Measurements from ENCODE around the gene LPAR2. TPM values are rescaled to one million over a fixed set of nuclear protein-coding genes. Genes with fewer than 3 reads are reported as not detected.

Gene LPAR2
- total RNA-seq, 1 experiment from 2014 or later = 26.6 TPM

DNA sequence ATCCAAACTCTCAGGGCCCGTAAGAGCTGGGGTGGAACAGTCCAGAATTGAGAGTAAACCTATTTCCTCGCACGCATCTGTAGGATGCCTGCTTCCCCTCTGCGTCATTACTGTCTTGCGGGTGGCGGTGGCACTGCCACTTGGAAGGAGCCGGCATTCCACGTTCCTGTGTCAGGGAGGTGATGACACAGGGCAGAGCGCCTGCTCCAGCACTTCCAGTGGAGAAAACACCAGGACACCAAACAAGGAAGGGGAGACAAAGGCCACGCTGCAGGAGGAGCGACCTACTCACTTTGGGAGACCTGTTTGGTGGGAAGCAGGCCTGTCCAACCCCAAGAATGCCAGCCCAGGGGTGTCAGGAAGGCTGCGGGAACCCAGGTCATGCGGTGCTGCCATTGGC is 46.6 kb downstream of the LPAR2 start:
- CTCF ChIA-PET = no interaction called here

DNA sequence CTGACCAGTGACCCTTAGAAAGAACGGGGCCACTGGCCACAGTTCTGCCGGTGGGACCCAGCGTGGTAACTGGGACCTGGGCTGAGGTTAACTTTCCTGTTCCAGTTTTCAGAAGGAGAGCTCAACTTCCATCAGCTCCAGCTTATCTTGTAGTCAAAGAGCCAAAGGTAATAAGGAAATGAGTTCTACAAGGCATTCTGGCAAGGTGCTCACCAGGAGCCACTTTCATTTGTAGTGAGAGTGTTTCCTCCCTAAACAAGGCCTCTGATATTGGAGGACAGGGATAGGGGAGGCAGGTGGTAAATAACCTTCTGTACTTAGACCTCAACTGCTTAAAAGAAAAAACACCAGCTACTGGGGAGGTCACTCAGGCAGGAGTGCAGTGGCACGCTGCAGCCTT is 47.6 kb downstream of the LPAR2 start:
- CTCF ChIA-PET = no interaction called here
- H3K27me3 ChIP-seq (ENCODE audit: low read length) = no peaks in the 10 kb centered on the region
- BruUV-seq (replicated peaks) = no TSS peak
- no peaks in the 10 kb centered on the region for H3F3A ChIP-seq (ENCODE audit: low read length, unreplicated experiment)
- no peaks in the 10 kb centered on the region for H3K9me3 ChIP-seq (ENCODE audit: low read length)
- H3K9me2 ChIP-seq (replicated peaks; ENCODE audit: low read length) = no peaks in the 10 kb centered on the region
- DNase-seq (no peak), ATAC-seq (no peak)
- POLR2A ChIA-PET (ENCODE audit: unreplicated experiment) = no interaction called here
- no peak overlapping the region for H2AFZ ChIP-seq (ENCODE audit: low read length)
- H4K20me1 ChIP-seq (ENCODE audit: low read length) = no peaks in the 10 kb centered on the region
- H3K4me1 ChIP-seq (ENCODE audit: insufficient read depth, low read length) = no peaks in the 10 kb centered on the region; the same call in 1 of the 2 replicates
- no peak overlapping the region for H3K4me3 ChIP-seq (ENCODE audit: low read length)
- H3K27ac ChIP-seq (ENCODE audit: low read length) = no peak overlapping the region
- H3K4me2 ChIP-seq (ENCODE audit: low read length) = no peak overlapping the region
- H3K36me3 ChIP-seq (ENCODE audit: low read depth, low read length) = no peaks in the 10 kb centered on the region
- intact Hi-C loops (cut with micrococcal nuclease) = no loop called here
- no peaks in the 10 kb centered on the region for H3K79me2 ChIP-seq (ENCODE audit: low read length)
- no peak overlapping the region for H3K9ac ChIP-seq (ENCODE audit: low read length)
- TF ChIP-seq EZH2phosphoT487 (IDR thresholded peaks at IDR 0.05; ENCODE audit: borderline replicate concordance, low read length) = no peak
- TF ChIP-seq EZH2 (IDR thresholded peaks at IDR 0.05; ENCODE audit: low read length, unreplicated experiment) = no peak
- TF ChIP-seq, protein P1, sequence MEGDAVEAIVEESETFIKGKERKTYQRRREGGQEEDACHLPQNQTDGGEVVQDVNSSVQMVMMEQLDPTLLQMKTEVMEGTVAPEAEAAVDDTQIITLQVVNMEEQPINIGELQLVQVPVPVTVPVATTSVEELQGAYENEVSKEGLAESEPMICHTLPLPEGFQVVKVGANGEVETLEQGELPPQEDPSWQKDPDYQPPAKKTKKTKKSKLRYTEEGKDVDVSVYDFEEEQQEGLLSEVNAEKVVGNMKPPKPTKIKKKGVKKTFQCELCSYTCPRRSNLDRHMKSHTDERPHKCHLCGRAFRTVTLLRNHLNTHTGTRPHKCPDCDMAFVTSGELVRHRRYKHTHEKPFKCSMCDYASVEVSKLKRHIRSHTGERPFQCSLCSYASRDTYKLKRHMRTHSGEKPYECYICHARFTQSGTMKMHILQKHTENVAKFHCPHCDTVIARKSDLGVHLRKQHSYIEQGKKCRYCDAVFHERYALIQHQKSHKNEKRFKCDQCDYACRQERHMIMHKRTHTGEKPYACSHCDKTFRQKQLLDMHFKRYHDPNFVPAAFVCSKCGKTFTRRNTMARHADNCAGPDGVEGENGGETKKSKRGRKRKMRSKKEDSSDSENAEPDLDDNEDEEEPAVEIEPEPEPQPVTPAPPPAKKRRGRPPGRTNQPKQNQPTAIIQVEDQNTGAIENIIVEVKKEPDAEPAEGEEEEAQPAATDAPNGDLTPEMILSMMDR (conservative IDR thresholded peaks at IDR 0.05; ENCODE audit: low read depth, low read length) = no peak

More for the DNA sequence above, 46.6 kb downstream of the LPAR2 start:
- BruUV-seq (replicated peaks) = no TSS peak
- Histone ChIP-seq H4K20me1 (ENCODE audit: low read length) (no peaks in the 10 kb centered on the region), H3K36me3 (ENCODE audit: low read depth, low read length) (no peaks in the 10 kb centered on the region), H3K79me2 (ENCODE audit: low read length) (no peaks in the 10 kb centered on the region), H3K4me3 (ENCODE audit: low read length) (no peak overlapping the region), H3F3A (ENCODE audit: low read length, unreplicated experiment) (no peaks in the 10 kb centered on the region), H3K4me2 (ENCODE audit: low read length) (no peak overlapping the region), H2AFZ (ENCODE audit: low read length) (no peak overlapping the region), H3K9ac (ENCODE audit: low read length) (no peak overlapping the region), H3K9me2 (replicated peaks; ENCODE audit: low read length) (no peaks in the 10 kb centered on the region), H3K4me1 (ENCODE audit: insufficient read depth, low read length) (no peaks in the 10 kb centered on the region; the same call in 1 of the 2 replicates), H3K27me3 (ENCODE audit: low read length) (no peaks in the 10 kb centered on the region), H3K9me3 (ENCODE audit: low read length) (no peaks in the 10 kb centered on the region), H3K27ac (ENCODE audit: low read length) (no peak overlapping the region)
- DNase-seq = no peak
- POLR2A ChIA-PET (ENCODE audit: unreplicated experiment) = no interaction called here
- intact Hi-C loops (cut with micrococcal nuclease) = no loop called here
- no peak for ATAC-seq
- no peak for TF ChIP-seq EZH2phosphoT487 (IDR thresholded peaks at IDR 0.05; ENCODE audit: borderline replicate concordance, low read length)
- TF ChIP-seq, protein P1 (conservative IDR thresholded peaks at IDR 0.05; ENCODE audit: low read depth, low read length) = no peak
- TF ChIP-seq EZH2 (IDR thresholded peaks at IDR 0.05; ENCODE audit: low read length, unreplicated experiment) = no peak

DNA sequence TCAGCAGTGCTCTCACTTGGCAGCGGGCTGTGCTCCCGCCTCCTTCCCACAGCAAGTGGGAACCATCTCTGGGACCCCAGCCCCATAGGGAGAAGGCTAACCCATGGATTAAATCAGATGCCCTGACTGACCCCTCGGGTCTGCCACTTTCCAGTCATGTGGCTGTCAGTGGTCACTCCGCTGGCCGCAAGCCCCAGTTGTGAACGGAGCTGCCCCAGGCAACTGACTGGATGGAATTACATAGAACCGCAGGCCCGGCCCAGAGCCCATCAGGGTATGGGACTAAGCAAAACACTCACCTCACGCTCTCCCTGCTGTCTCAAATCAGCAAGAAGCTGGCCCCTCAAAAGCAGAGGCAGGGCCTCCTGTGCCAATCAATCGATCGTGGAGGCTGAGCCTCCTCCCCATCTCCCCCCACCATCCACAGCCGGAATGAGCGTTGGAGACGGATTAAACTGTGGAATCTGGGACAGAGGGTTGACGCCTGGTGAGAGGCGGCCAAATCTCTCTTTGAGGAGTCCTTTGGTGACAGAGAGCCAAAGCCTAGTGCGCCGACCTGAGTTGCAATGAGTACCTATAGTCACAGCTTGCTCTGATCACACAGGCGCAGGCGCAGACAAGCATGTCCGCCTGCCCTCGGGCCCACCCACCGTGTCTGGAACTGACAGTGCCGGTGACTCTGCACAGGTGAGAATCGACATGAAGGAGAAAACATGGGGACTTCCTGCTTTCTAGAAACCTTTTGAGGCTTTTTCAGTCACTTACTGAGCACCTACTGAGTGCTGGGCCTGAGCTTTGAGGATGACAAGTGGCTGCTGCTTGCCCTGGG is 48.3 kb downstream of the LPAR2 start:
- Histone ChIP-seq H3K36me3 (ENCODE audit: low read depth, low read length) (no peaks in the 10 kb centered on the region), H3K4me1 (ENCODE audit: insufficient read depth, low read length) (no peaks in the 10 kb centered on the region; the same call in 1 of the 2 replicates), H3K9ac (ENCODE audit: low read length) (no peak overlapping the region), H3K4me2 (ENCODE audit: low read length) (no peak overlapping the region), H3K27me3 (ENCODE audit: low read length) (no peaks in the 10 kb centered on the region), H3F3A (ENCODE audit: low read length, unreplicated experiment) (no peaks in the 10 kb centered on the region), H4K20me1 (ENCODE audit: low read length) (no peaks in the 10 kb centered on the region), H2AFZ (ENCODE audit: low read length) (no peak overlapping the region), H3K9me2 (replicated peaks; ENCODE audit: low read length) (no peaks in the 10 kb centered on the region), H3K79me2 (ENCODE audit: low read length) (no peaks in the 10 kb centered on the region), H3K9me3 (ENCODE audit: low read length) (no peaks in the 10 kb centered on the region), H3K27ac (ENCODE audit: low read length) (no peak overlapping the region), H3K4me3 (ENCODE audit: low read length) (no peak overlapping the region)
- DNase-seq = no peak
- ChIA-PET CTCF (no interaction called here), POLR2A (ENCODE audit: unreplicated experiment) (no interaction called here)
- intact Hi-C loops (cut with micrococcal nuclease) = no loop called here
- no peak for ATAC-seq
- BruUV-seq (replicated peaks) = no TSS peak
- TF ChIP-seq EZH2phosphoT487 (IDR thresholded peaks at IDR 0.05; ENCODE audit: borderline replicate concordance, low read length) (no peak), EZH2 (IDR thresholded peaks at IDR 0.05; ENCODE audit: low read length, unreplicated experiment) (no peak)
- TF ChIP-seq, protein P1 (conservative IDR thresholded peaks at IDR 0.05; ENCODE audit: low read depth, low read length) = no peak

All from PC-3 (cell line).